H9 (cell line): Measurements from ENCODE around the gene WDFY1. TPM values are rescaled to one million over a fixed set of nuclear protein-coding genes. Genes with fewer than 3 reads are reported as not detected.

Source experiments
- DNase-seq: peaks from one replicate; pipeline ENCODE4 v3.0.0-alpha.2; 2017
- H2AFZ ChIP-seq: one replicate; pipeline ENCODE4 v1.6.1; 2013; ENCODE audit warnings: mild to moderate bottlenecking, low read length, control low read depth, moderate library complexity
- H2AK5ac ChIP-seq: 2 replicates; pipeline ENCODE4 v1.6.1; 2013; ENCODE audit warnings: low read length, control low read depth, mixed read lengths; ENCODE audit not compliant: insufficient read length
- H2BK120ac ChIP-seq: one replicate; pipeline ENCODE4 v1.6.1; 2013; ENCODE audit warnings: low read depth, mild to moderate bottlenecking, low read length, control low read depth, inconsistent platforms; ENCODE audit not compliant: poor library complexity, severe bottlenecking
- H2BK12ac ChIP-seq: 2 replicates; pipeline ENCODE4 v1.6.1; 2013; ENCODE audit warnings: low read length, control low read depth, mixed read lengths, low read depth; ENCODE audit not compliant: insufficient read length
- H2BK15ac ChIP-seq: 2 replicates; pipeline ENCODE4 v1.6.1; 2013; ENCODE audit warnings: low read depth, low read length, control low read depth
- H2BK20ac ChIP-seq: one replicate; pipeline ENCODE4 v1.6.1; 2013; ENCODE audit warnings: low read depth, mild to moderate bottlenecking, low read length, control low read depth, inconsistent platforms; ENCODE audit not compliant: poor library complexity, severe bottlenecking
- H2BK5ac ChIP-seq: 2 replicates; pipeline ENCODE4 v1.6.1; 2013; ENCODE audit warnings: low read length, control low read depth, mixed read lengths; ENCODE audit not compliant: insufficient read length
- H3K14ac ChIP-seq: 2 replicates; pipeline ENCODE4 v1.6.1; 2013; ENCODE audit warnings: low read length, control low read depth; ENCODE audit not compliant: insufficient read depth
- H3K18ac ChIP-seq: 2 replicates; pipeline ENCODE4 v1.6.1; 2013; ENCODE audit warnings: low read depth, mild to moderate bottlenecking, mixed read lengths, low read length, control low read depth; ENCODE audit not compliant: insufficient read length
- H3K23ac ChIP-seq: 2 replicates; pipeline ENCODE4 v1.6.1; 2013; ENCODE audit warnings: low read length, control low read depth, mixed read lengths, low read depth; ENCODE audit not compliant: insufficient read length
- H3K23me2 ChIP-seq: 2 replicates; pipeline ENCODE4 v1.6.1; 2013; ENCODE audit warnings: low read depth, mild to moderate bottlenecking, mixed read lengths, low read length, control low read depth; ENCODE audit not compliant: insufficient read length, poor library complexity, severe bottlenecking
- H3K27ac ChIP-seq: 2 replicates; pipeline ENCODE4 v1.5.1; 2013; ENCODE audit warnings: low read length, control low read depth, mixed read lengths, low read depth; ENCODE audit not compliant: insufficient read length
- H3K27me3 ChIP-seq: 2 replicates; pipeline ENCODE4 v1.6.1; 2013; ENCODE audit warnings: low read length, control low read depth, inconsistent platforms; ENCODE audit not compliant: insufficient read depth
- H3K4ac ChIP-seq: 2 replicates; pipeline ENCODE4 v1.6.1; 2013; ENCODE audit warnings: low read depth, mild to moderate bottlenecking, control low read depth, inconsistent platforms, low read length, moderate library complexity
- H3K4me1 ChIP-seq: 2 replicates; pipeline ENCODE4 v1.6.1; 2013; ENCODE audit warnings: low read length, control low read depth, inconsistent platforms; ENCODE audit not compliant: insufficient read depth
- H3K4me2 ChIP-seq: 2 replicates; pipeline ENCODE4 v1.6.1; 2013; ENCODE audit warnings: low read length, control low read depth, mixed read lengths; ENCODE audit not compliant: insufficient read length, insufficient read depth
- H3K56ac ChIP-seq: 2 replicates; pipeline ENCODE4 v1.6.1; 2013; ENCODE audit warnings: low read depth, mild to moderate bottlenecking, mixed read lengths, low read length, control low read depth; ENCODE audit not compliant: insufficient read length
- H3K79me1 ChIP-seq: 2 replicates; pipeline ENCODE4 v1.6.1; 2013; ENCODE audit warnings: low read depth, mild to moderate bottlenecking, moderate library complexity, low read length, control low read depth, inconsistent platforms; ENCODE audit not compliant: insufficient read depth, poor library complexity, severe bottlenecking
- H3K79me2 ChIP-seq: 2 replicates; pipeline ENCODE4 v1.6.1; 2013; ENCODE audit warnings: low read length, control low read depth, inconsistent platforms; ENCODE audit not compliant: insufficient read depth
- H3K9ac ChIP-seq: 2 replicates; pipeline ENCODE4 v1.6.1; 2013; ENCODE audit warnings: low read length, control low read depth, mixed read lengths; ENCODE audit not compliant: insufficient read length; ENCODE audit errors: extremely low read depth
- H3K9me3 ChIP-seq: one replicate; pipeline ENCODE4 v1.6.1; 2013; ENCODE audit warnings: low read depth, low read length, inconsistent platforms; ENCODE audit not compliant: control insufficient read depth
- H3T11ph ChIP-seq: one replicate; pipeline ENCODE4 v1.6.1; 2013; ENCODE audit warnings: mild to moderate bottlenecking, low read length, control low read depth, inconsistent platforms
- H4K20me1 ChIP-seq: one replicate; pipeline ENCODE4 v1.6.1; 2013; ENCODE audit not compliant: control insufficient read depth, insufficient read length, insufficient read depth
- H4K5ac ChIP-seq: 2 replicates; pipeline ENCODE4 v1.6.1; 2013; ENCODE audit warnings: low read depth, mild to moderate bottlenecking, mixed read lengths, low read length, control low read depth; ENCODE audit not compliant: insufficient read length
- H4K8ac ChIP-seq: replicated peaks from 2 replicates; pipeline ENCODE4 v1.6.1; 2013; ENCODE audit warnings: low read length, control low read depth, mixed read lengths, low read depth; ENCODE audit not compliant: insufficient read length
- H4K91ac ChIP-seq: 2 replicates; pipeline ENCODE4 v1.6.1; 2013; ENCODE audit warnings: low read depth, mild to moderate bottlenecking, moderate library complexity, mixed read lengths, low read length, control low read depth; ENCODE audit not compliant: insufficient read length
- H3K27ac Mint-ChIP-seq, 3 experiments: 2 replicates in 2 of 3; 3 replicates in 1 of 3; pipeline ENCODE4 v1.8.0; 2020 to 2021; ENCODE audit warnings: mixed read lengths in 3 of 3, mild to moderate bottlenecking in 1 of 3, moderate library complexity in 1 of 3
- H3K27me3 Mint-ChIP-seq: 2 replicates; pipeline ENCODE4 v1.8.0; 2021; ENCODE audit warnings: low read depth, mild to moderate bottlenecking, moderate library complexity, mixed read lengths
- H3K36me3 Mint-ChIP-seq, 3 experiments: 2 replicates in 2 of 3; 3 replicates in 1 of 3; pipeline ENCODE4 v1.8.0; 2020 to 2021; ENCODE audit warnings: low read depth in 3 of 3, mixed read lengths in 3 of 3; ENCODE audit not compliant: insufficient read depth in 1 of 3
- H3K4me1 Mint-ChIP-seq, 2 experiments: 2 replicates each; pipeline ENCODE4 v1.8.0; 2020; ENCODE audit warnings: mixed read lengths in 2 of 2
- H3K4me3 Mint-ChIP-seq, 2 experiments: 2 replicates in 1 of 2; 3 replicates in 1 of 2; pipeline ENCODE4 v1.8.0; 2020 to 2021; ENCODE audit warnings: mild to moderate bottlenecking in 2 of 2, mixed read lengths in 2 of 2, moderate library complexity in 1 of 2
- H3K9me3 Mint-ChIP-seq, 2 experiments: 2 replicates in 1 of 2; 3 replicates in 1 of 2; pipeline ENCODE4 v1.8.0; 2020; ENCODE audit warnings: mild to moderate bottlenecking in 2 of 2, mixed read lengths in 2 of 2, moderate library complexity in 1 of 2
- WGBS: extraction: QIAGEN DNeasy Blood & Tissue Kit; methylation state at CpG from one replicate; pipeline ENCODE4 v1.1.7; 2013; ENCODE audit warnings: missing lambda C conversion rate, low lambda C conversion rate, mixed read lengths; ENCODE audit not compliant: insufficient read length; ENCODE audit errors: extremely low coverage; 5-methylcytosine and 5-hydroxymethylcytosine counted together
- total RNA-seq: library from RNA; stranded (reverse); gene quantifications from 2 replicates; pipeline ENCODE4 v1.2.1, GENCODE V29; 2021
- TF ChIP-seq, protein P1 (sequence below): fragments of 200-600 bp; sonication (generic); conservative IDR thresholded peaks from 3 replicates; pipeline ENCODE4 v1.8.0; 2021; ENCODE audit warnings: antibody characterized with exemption, mild to moderate bottlenecking

The WDFY1 gene
- total RNA-seq, 1 experiment from 2014 or later: 54.1 TPM

- no peak overlapping the region for H2AK5ac ChIP-seq
- TF ChIP-seq, protein P1, sequence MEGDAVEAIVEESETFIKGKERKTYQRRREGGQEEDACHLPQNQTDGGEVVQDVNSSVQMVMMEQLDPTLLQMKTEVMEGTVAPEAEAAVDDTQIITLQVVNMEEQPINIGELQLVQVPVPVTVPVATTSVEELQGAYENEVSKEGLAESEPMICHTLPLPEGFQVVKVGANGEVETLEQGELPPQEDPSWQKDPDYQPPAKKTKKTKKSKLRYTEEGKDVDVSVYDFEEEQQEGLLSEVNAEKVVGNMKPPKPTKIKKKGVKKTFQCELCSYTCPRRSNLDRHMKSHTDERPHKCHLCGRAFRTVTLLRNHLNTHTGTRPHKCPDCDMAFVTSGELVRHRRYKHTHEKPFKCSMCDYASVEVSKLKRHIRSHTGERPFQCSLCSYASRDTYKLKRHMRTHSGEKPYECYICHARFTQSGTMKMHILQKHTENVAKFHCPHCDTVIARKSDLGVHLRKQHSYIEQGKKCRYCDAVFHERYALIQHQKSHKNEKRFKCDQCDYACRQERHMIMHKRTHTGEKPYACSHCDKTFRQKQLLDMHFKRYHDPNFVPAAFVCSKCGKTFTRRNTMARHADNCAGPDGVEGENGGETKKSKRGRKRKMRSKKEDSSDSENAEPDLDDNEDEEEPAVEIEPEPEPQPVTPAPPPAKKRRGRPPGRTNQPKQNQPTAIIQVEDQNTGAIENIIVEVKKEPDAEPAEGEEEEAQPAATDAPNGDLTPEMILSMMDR: no peak
- H4K8ac ChIP-seq: no peak overlapping the region
- Mint-ChIP-seq H3K27me3 (no peaks in the 10 kb centered on the region), H3K36me3 (peaks cover 19 to 59% (median 56%) of the 10 kb centered on the region in 3 experiments; a peak in 6 of 7 replicates), H3K4me1 (no peaks in the 10 kb centered on the region), H3K9me3 (no peaks in the 10 kb centered on the region), H3K27ac (no peak overlapping the region), H3K4me3 (no peak overlapping the region)
- H2BK12ac ChIP-seq: no peak overlapping the region
- DNase-seq: no peak
- H3K9me3 ChIP-seq: no peaks in the 10 kb centered on the region
- H3K18ac ChIP-seq: no peak overlapping the region
- no peak overlapping the region for H2BK5ac ChIP-seq
- no peak overlapping the region for H2BK120ac ChIP-seq
- H3K4me2 ChIP-seq: no peak overlapping the region
- H3T11ph ChIP-seq: no peak overlapping the region
- H4K20me1 ChIP-seq: no peaks in the 10 kb centered on the region
- no peak overlapping the region for H3K27ac ChIP-seq
- no peak overlapping the region for H2BK15ac ChIP-seq
- H2AFZ ChIP-seq: no peak overlapping the region
- no peak overlapping the region for H2BK20ac ChIP-seq
- no peak overlapping the region for H3K14ac ChIP-seq
- no CpG with 5 or more reads among the region's 4 CpGs for WGBS
- H3K56ac ChIP-seq: no peak overlapping the region
- H3K4me1 ChIP-seq: no peaks in the 10 kb centered on the region
- H4K91ac ChIP-seq: no peak overlapping the region
- no peaks in the 10 kb centered on the region for H3K27me3 ChIP-seq
- no peaks in the 10 kb centered on the region for H3K79me2 ChIP-seq
- H3K9ac ChIP-seq: no peak overlapping the region
- no peak overlapping the region for H4K5ac ChIP-seq
- no peaks in the 10 kb centered on the region for H3K79me1 ChIP-seq
- no peaks in the 10 kb centered on the region for H3K23me2 ChIP-seq
- no peak overlapping the region for H3K23ac ChIP-seq
- H3K4ac ChIP-seq: no peak overlapping the region
These were observed 48.3 kb downstream of the WDFY1 start for GRCh38 chr2:223896833-223897311.
